Caco-2 (cell line): ENCODE data around the gene SNAP47. TPM values are rescaled to one million over a fixed set of nuclear protein-coding genes. Genes with fewer than 3 reads are reported as not detected.

ENCODE experiments used
- BruUV-seq: library from RNA; stranded (reverse); fragments of 400-500 nt; replicated peaks from 2 replicates; lab custom pipeline; 2021; lab: Mats Ljungman, UMichigan
- CTCF ChIA-PET: fragments of 300-600 bp; sonication (Branson Sonifier 250); formaldehyde crosslinking; loops from one replicate; lab custom pipeline; 2022; ENCODE audit warnings: antibody characterized with exemption; lab: Charles Lee
- POLR2A ChIA-PET: fragments of 300-600 bp; sonication (Branson Sonifier 250); formaldehyde crosslinking; loops from one replicate; lab custom pipeline; 2022; ENCODE audit warnings: antibody characterized with exemption; lab: Charles Lee
- DNase-seq, 2 experiments: peaks; one replicate each; pipeline versions ENCODE4 v3.0.0 to v3.0.0-alpha.2; 2020 to 2022
- H3K27me3 ChIP-seq: replicated peaks from 2 replicates; pipeline ENCODE4 v1.6.0; 2011; ENCODE audit warnings: low read length; ENCODE audit not compliant: control insufficient read depth, insufficient read depth
- H3K36me3 ChIP-seq: 2 replicates; pipeline ENCODE4 v1.5.1; 2011; ENCODE audit warnings: low read length; ENCODE audit not compliant: control insufficient read depth, insufficient read depth
- H3K4me1 ChIP-seq: fragments of 250-450 bp; sonication (Bioruptor Pico); 2 replicates; pipeline ENCODE4 v1.5.1; 2020; ENCODE audit warnings: mild to moderate bottlenecking
- H3K4me3 ChIP-seq: 2 replicates; pipeline ENCODE4 v1.5.1; 2011; ENCODE audit warnings: low read depth, mild to moderate bottlenecking, control low read depth, low read length
- H3K9me3 ChIP-seq: fragments of 250-450 bp; sonication (Bioruptor Pico); 2 replicates; pipeline ENCODE4 v1.5.1; 2020; ENCODE audit warnings: mild to moderate bottlenecking, moderate library complexity
- H3K27ac Mint-ChIP-seq: one replicate; pipeline ENCODE4 v1.8.0; 2022; ENCODE audit warnings: mixed read lengths; ENCODE audit not compliant: unreplicated experiment
- H3K27me3 Mint-ChIP-seq: one replicate; pipeline ENCODE4 v1.8.0; 2022; ENCODE audit warnings: mixed read lengths; ENCODE audit not compliant: insufficient read depth, unreplicated experiment
- H3K36me3 Mint-ChIP-seq: one replicate; pipeline ENCODE4 v1.8.0; 2022; ENCODE audit warnings: mild to moderate bottlenecking, mixed read lengths; ENCODE audit not compliant: insufficient read depth, unreplicated experiment
- H3K4me1 Mint-ChIP-seq: one replicate; pipeline ENCODE4 v1.8.0; 2022; ENCODE audit warnings: low read depth, mixed read lengths; ENCODE audit not compliant: unreplicated experiment
- H3K4me3 Mint-ChIP-seq: one replicate; pipeline ENCODE4 v1.8.0; 2022; ENCODE audit warnings: mild to moderate bottlenecking, moderate library complexity, mixed read lengths; ENCODE audit not compliant: unreplicated experiment
- H3K9me3 Mint-ChIP-seq: one replicate; pipeline ENCODE4 v1.8.0; 2022; ENCODE audit warnings: mixed read lengths; ENCODE audit not compliant: unreplicated experiment
- CTCF ChIP-seq, 2 experiments: fragments of 200-600 bp in 1 of 2; IDR thresholded peaks; 1 replicate in 1 of 2; 2 replicates in 1 of 2; pipeline versions ENCODE4 v1.5.1 to v1.8.0; 2011 to 2022; ENCODE audit warnings: antibody characterized with exemption in 1 of 2, control low read depth in 1 of 2, inconsistent platforms in 1 of 2, low read depth in 1 of 2, low read length in 1 of 2, mild to moderate bottlenecking in 1 of 2, moderate library complexity in 1 of 2; ENCODE audit not compliant: insufficient read depth in 1 of 2, severe bottlenecking in 1 of 2, unreplicated experiment in 1 of 2
- intact Hi-C: fragments of 100-400 bp; cut with micrococcal nuclease; formaldehyde crosslinking; loops from one replicate; pipeline ENCODE4 v1.10.0; 2022; ENCODE audit not compliant: unreplicated experiment
- total RNA-seq: library from RNA; stranded (reverse); gene quantifications from 2 replicates; pipeline ENCODE4 v1.2.3, GENCODE V29; 2022

SNAP47 gene
- total RNA-seq, 1 experiment from 2014 or later, result 29.1 TPM

- ChIA-PET POLR2A (no interaction called here), CTCF (no interaction called here)
- BruUV-seq, result no TSS peak
- Histone ChIP-seq H3K4me1 (no peaks in the 10 kb centered on the region), H3K27me3 (no peaks in the 10 kb centered on the region), H3K9me3 (no peaks in the 10 kb centered on the region), H3K4me3 (no peak overlapping the region), H3K36me3 (no peaks in the 10 kb centered on the region)
- H3K4me1 Mint-ChIP-seq, result no peaks in the 10 kb centered on the region
- H3K9me3 Mint-ChIP-seq, result no peaks in the 10 kb centered on the region
- no peak overlapping the region for H3K4me3 Mint-ChIP-seq
- H3K27ac Mint-ChIP-seq, result no peak overlapping the region
- TF ChIP-seq CTCF (IDR thresholded peaks at IDR 0.05; ENCODE audit: insufficient read depth in 1 of 2, low read depth in 1 of 2, low read length in 1 of 2, severe bottlenecking in 1 of 2, unreplicated experiment in 1 of 2), result no peak
- H3K36me3 Mint-ChIP-seq, result peaks cover 5% of the 10 kb centered on the region
- H3K27me3 Mint-ChIP-seq, result no peaks in the 10 kb centered on the region
- DNase-seq, result no peak
- intact Hi-C loops, result no loop called here
Observed at GRCh38 chr1:227776331-227776771, 41.1 kb downstream of the SNAP47 start.

GRCh38 chr1:227777156-227777555 is 41.9 kb downstream of the SNAP47 start:
- intact Hi-C loops, result no loop called here
- peaks cover 5% of the 10 kb centered on the region for H3K36me3 Mint-ChIP-seq
- no peaks in the 10 kb centered on the region for H3K27me3 Mint-ChIP-seq
- H3K4me3 ChIP-seq, result no peak overlapping the region
- TF ChIP-seq CTCF (IDR thresholded peaks at IDR 0.05; ENCODE audit: insufficient read depth in 1 of 2, low read depth in 1 of 2, low read length in 1 of 2, severe bottlenecking in 1 of 2, unreplicated experiment in 1 of 2), result no peak
- H3K36me3 ChIP-seq, result no peaks in the 10 kb centered on the region
- DNase-seq, result no peak
- H3K4me1 Mint-ChIP-seq, result no peaks in the 10 kb centered on the region
- ChIA-PET POLR2A (no interaction called here), CTCF (no interaction called here)
- H3K9me3 Mint-ChIP-seq, result no peaks in the 10 kb centered on the region
- no peaks in the 10 kb centered on the region for H3K27me3 ChIP-seq
- no peak overlapping the region for H3K27ac Mint-ChIP-seq
- no peaks in the 10 kb centered on the region for H3K9me3 ChIP-seq
- no peaks in the 10 kb centered on the region for H3K4me1 ChIP-seq
- H3K4me3 Mint-ChIP-seq, result no peak overlapping the region
- BruUV-seq, result no TSS peak

GRCh38 chr1:227777646-227778045 is 42.4 kb downstream of the SNAP47 start:
- H3K27me3 Mint-ChIP-seq, result no peaks in the 10 kb centered on the region
- Histone ChIP-seq H3K27me3 (no peaks in the 10 kb centered on the region), H3K36me3 (no peaks in the 10 kb centered on the region), H3K4me1 (no peaks in the 10 kb centered on the region), H3K4me3 (no peak overlapping the region), H3K9me3 (no peaks in the 10 kb centered on the region)
- intact Hi-C loops, result no loop called here
- H3K9me3 Mint-ChIP-seq, result no peaks in the 10 kb centered on the region
- peaks cover 5% of the 10 kb centered on the region for H3K36me3 Mint-ChIP-seq
- no peak for TF ChIP-seq CTCF (IDR thresholded peaks at IDR 0.05; ENCODE audit: insufficient read depth in 1 of 2, low read depth in 1 of 2, low read length in 1 of 2, severe bottlenecking in 1 of 2, unreplicated experiment in 1 of 2)
- ChIA-PET POLR2A (no interaction called here), CTCF (no interaction called here)
- H3K4me3 Mint-ChIP-seq, result no peak overlapping the region
- no peak for DNase-seq
- no peak overlapping the region for H3K27ac Mint-ChIP-seq
- BruUV-seq, result no TSS peak
- no peaks in the 10 kb centered on the region for H3K4me1 Mint-ChIP-seq
